IMR-90 (cell line): ENCODE results near the gene TECPR2.

Source experiments
- BHLHE40 ChIP-seq: fragments of 150-350 bp; IDR thresholded peaks from 2 replicates; pipeline ENCODE4 v1.6.1; 2016; ENCODE audit warnings: mild to moderate bottlenecking, low read depth, low read length
- CEBPB ChIP-seq: IDR thresholded peaks from 2 replicates; pipeline ENCODE4 v1.6.1; 2012; ENCODE audit warnings: low read depth, low read length, improper control_type of control experiment
- CHD1 ChIP-seq: IDR thresholded peaks from 2 replicates; pipeline ENCODE4 v1.6.1; 2012; ENCODE audit warnings: low read depth, low read length, improper control_type of control experiment
- NFE2L2 ChIP-seq: fragments of 150-350 bp; IDR thresholded peaks from 2 replicates; pipeline ENCODE4 v1.6.1; 2016; ENCODE audit warnings: low read depth, mild to moderate bottlenecking, low read length
- POLR2A ChIP-seq: IDR thresholded peaks from 2 replicates; pipeline ENCODE4 v1.6.1; 2012; ENCODE audit warnings: mild to moderate bottlenecking, low read depth, low read length
- RAD21 ChIP-seq: IDR thresholded peaks from 2 replicates; pipeline ENCODE4 v1.6.1; 2012; ENCODE audit warnings: low read length, improper control_type of control experiment
- RCOR1 ChIP-seq: IDR thresholded peaks from 2 replicates; pipeline ENCODE4 v1.6.1; 2012; ENCODE audit warnings: mild to moderate bottlenecking, low read length, improper control_type of control experiment; ENCODE audit not compliant: insufficient replicate concordance
- RFX5 ChIP-seq: IDR thresholded peaks from 2 replicates; pipeline ENCODE4 v1.8.0; 2012; ENCODE audit warnings: low read depth, mild to moderate bottlenecking, low read length, moderate library complexity
- SMC3 ChIP-seq: fragments of 150-350 bp; IDR thresholded peaks from 2 replicates; pipeline ENCODE4 v1.6.1; 2016; ENCODE audit warnings: low read depth, mild to moderate bottlenecking, antibody characterized with exemption, low read length, moderate library complexity
- TF ChIP-seq, protein P1 (sequence below): conservative IDR thresholded peaks from 2 replicates; pipeline ENCODE4 v1.5.1; 2012; ENCODE audit warnings: mild to moderate bottlenecking, low read depth, low read length, improper control_type of control experiment

DNA sequence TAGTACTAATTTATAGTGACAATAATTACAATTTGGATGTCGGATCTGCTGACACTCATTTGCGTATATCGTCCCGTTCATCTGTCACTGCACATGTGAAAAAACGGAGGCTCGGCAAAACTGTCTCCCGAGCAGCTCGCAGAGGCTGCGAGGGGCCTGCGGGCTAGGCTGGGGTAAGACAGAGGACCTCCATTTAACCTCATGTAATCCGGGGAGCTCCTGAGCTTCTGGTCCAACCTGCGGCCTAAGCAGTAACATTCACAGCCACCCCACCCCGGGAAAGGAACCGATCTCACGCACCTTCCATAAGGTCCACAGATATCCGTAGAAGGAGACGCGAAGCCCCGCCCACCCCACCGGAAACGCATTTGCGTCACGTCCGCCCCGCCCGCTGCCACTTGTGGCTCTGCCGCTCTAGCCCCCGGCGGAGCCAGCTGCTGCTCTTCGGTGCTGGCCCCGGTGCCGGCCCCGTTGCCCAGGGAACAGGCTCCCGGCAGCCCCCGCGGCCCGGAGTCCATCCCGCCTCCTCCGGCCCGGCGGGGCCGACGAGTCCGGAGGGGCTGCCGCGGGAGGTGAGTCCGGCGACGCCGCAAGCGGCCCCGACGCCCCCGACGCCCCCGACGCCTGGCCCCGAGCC is at the start of gene TECPR2, which contains the start of gene CINP:
- no peak for TF ChIP-seq RAD21
- TF ChIP-seq, protein P1, sequence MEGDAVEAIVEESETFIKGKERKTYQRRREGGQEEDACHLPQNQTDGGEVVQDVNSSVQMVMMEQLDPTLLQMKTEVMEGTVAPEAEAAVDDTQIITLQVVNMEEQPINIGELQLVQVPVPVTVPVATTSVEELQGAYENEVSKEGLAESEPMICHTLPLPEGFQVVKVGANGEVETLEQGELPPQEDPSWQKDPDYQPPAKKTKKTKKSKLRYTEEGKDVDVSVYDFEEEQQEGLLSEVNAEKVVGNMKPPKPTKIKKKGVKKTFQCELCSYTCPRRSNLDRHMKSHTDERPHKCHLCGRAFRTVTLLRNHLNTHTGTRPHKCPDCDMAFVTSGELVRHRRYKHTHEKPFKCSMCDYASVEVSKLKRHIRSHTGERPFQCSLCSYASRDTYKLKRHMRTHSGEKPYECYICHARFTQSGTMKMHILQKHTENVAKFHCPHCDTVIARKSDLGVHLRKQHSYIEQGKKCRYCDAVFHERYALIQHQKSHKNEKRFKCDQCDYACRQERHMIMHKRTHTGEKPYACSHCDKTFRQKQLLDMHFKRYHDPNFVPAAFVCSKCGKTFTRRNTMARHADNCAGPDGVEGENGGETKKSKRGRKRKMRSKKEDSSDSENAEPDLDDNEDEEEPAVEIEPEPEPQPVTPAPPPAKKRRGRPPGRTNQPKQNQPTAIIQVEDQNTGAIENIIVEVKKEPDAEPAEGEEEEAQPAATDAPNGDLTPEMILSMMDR = no peak
- TF ChIP-seq POLR2A = peak; percentile 93
- TF ChIP-seq RCOR1 = no peak
- no peak for TF ChIP-seq RFX5
- TF ChIP-seq NFE2L2 = no peak
- no peak for TF ChIP-seq SMC3
- TF ChIP-seq CEBPB = no peak
- no peak for TF ChIP-seq BHLHE40
- TF ChIP-seq CHD1 = no peak
